Activated B cell treated with CpG ODN at 0.5 μM for 24 hours (primary cell): ENCODE data around the gene SNCAIP. TPM values are rescaled to one million over a fixed set of nuclear protein-coding genes. Genes with fewer than 3 reads are reported as not detected.

ENCODE experiments used
- ATAC-seq: fragments of 200-7000 bp; cut with Tn5 transposase; one replicate; pipeline ENCODE4 v1.10.0; 2021; ENCODE audit warnings: low read depth, mild to moderate bottlenecking, moderate library complexity
- CTCF ChIA-PET: fragments of 350-600 bp; sonication (Branson Sonifier 250); formaldehyde crosslinking; loops from one replicate; lab custom pipeline; 2021; ENCODE audit warnings: antibody characterized with exemption; lab: Charles Lee
- POLR2A ChIA-PET: fragments of 350-600 bp; sonication (Branson Sonifier 250); formaldehyde crosslinking; loops from one replicate; lab custom pipeline; 2021; ENCODE audit warnings: antibody characterized with exemption; lab: Charles Lee
- DNase-seq: peaks from one replicate; pipeline ENCODE4 v3.0.0; 2022
- H3K27ac Mint-ChIP-seq: one replicate; pipeline ENCODE4 v1.8.0; 2020; ENCODE audit warnings: mixed read lengths
- H3K27me3 Mint-ChIP-seq: one replicate; pipeline ENCODE4 v1.8.0; 2021; ENCODE audit warnings: mixed read lengths
- H3K36me3 Mint-ChIP-seq: one replicate; pipeline ENCODE4 v1.8.0; 2021; ENCODE audit warnings: low read depth, mixed read lengths
- H3K4me1 Mint-ChIP-seq: one replicate; pipeline ENCODE4 v1.8.0; 2021; ENCODE audit warnings: mixed read lengths
- H3K4me3 Mint-ChIP-seq: one replicate; pipeline ENCODE4 v1.8.0; 2020; ENCODE audit warnings: mild to moderate bottlenecking, mixed read lengths
- H3K9me3 Mint-ChIP-seq: one replicate; pipeline ENCODE4 v1.8.0; 2020; ENCODE audit warnings: mixed read lengths
- intact Hi-C: fragments of 100-400 bp; cut with micrococcal nuclease; formaldehyde crosslinking; loops from one replicate; pipeline ENCODE4 v1.15.1; 2024
- total RNA-seq: library from RNA; stranded (reverse); gene quantifications from 2 replicates; pipeline ENCODE4 v1.2.3, GENCODE V29; 2022
- TF ChIP-seq, protein P1 (sequence below): fragments of 200-600 bp; IDR thresholded peaks from one replicate; pipeline ENCODE4 v1.8.0; 2022; ENCODE audit warnings: antibody characterized with exemption, mild to moderate bottlenecking

The SNCAIP gene
- total RNA-seq, 1 donor from 2014 or later = not detected

DNA sequence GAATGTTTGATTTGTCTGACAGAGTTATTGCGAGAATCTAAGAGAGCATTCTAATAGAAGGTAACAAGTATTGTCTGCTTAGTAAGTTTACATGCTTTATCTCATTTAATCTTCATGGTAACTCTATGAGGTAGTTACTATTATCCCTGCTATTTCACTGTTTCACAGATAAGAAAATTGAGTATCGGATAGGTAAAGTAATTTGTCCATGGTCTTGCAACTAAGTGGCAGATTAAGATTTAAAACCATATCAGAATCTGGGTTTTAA lies 118.2 kb downstream of the SNCAIP start:
- DNase-seq (no peak), ATAC-seq (no peak)
- POLR2A ChIA-PET = no interaction called here
- peaks cover 3% of the 10 kb centered on the region for H3K9me3 Mint-ChIP-seq
- H3K4me3 Mint-ChIP-seq = no peak overlapping the region
- H3K27ac Mint-ChIP-seq = no peak overlapping the region
- no peaks in the 10 kb centered on the region for H3K4me1 Mint-ChIP-seq
- TF ChIP-seq, protein P1, sequence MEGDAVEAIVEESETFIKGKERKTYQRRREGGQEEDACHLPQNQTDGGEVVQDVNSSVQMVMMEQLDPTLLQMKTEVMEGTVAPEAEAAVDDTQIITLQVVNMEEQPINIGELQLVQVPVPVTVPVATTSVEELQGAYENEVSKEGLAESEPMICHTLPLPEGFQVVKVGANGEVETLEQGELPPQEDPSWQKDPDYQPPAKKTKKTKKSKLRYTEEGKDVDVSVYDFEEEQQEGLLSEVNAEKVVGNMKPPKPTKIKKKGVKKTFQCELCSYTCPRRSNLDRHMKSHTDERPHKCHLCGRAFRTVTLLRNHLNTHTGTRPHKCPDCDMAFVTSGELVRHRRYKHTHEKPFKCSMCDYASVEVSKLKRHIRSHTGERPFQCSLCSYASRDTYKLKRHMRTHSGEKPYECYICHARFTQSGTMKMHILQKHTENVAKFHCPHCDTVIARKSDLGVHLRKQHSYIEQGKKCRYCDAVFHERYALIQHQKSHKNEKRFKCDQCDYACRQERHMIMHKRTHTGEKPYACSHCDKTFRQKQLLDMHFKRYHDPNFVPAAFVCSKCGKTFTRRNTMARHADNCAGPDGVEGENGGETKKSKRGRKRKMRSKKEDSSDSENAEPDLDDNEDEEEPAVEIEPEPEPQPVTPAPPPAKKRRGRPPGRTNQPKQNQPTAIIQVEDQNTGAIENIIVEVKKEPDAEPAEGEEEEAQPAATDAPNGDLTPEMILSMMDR = no peak
- intact Hi-C loops = no loop called here
- peaks cover 4% of the 10 kb centered on the region for H3K27me3 Mint-ChIP-seq
- H3K36me3 Mint-ChIP-seq = no peaks in the 10 kb centered on the region
- CTCF ChIA-PET = no interaction called here

DNA sequence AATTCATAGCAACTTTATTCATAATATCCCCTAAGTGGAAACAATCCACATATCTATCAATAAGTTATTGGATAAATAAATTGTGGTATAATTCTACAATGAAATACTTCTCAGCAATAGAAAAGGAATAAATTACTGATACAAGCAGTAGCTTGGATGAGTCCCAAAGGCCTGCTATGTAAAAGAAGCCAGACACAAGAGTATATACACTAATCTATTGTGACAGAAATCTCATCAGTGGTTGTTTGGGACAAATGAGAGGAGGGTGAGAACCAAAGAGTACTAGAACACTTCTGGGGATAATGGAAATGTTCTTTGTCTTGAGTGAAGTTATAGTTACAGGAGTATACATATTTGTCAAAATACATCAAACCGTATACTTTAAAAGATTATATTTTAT lies 119.3 kb downstream of the SNCAIP start:
- DNase-seq = no peak
- no peaks in the 10 kb centered on the region for H3K4me1 Mint-ChIP-seq
- no peaks in the 10 kb centered on the region for H3K36me3 Mint-ChIP-seq
- CTCF ChIA-PET = no interaction called here
- intact Hi-C loops = no loop called here
- H3K4me3 Mint-ChIP-seq = no peak overlapping the region
- peaks cover 3% of the 10 kb centered on the region for H3K9me3 Mint-ChIP-seq
- no peak for ATAC-seq
- TF ChIP-seq, protein P1 = no peak
- H3K27ac Mint-ChIP-seq = no peak overlapping the region
- POLR2A ChIA-PET = no interaction called here
- H3K27me3 Mint-ChIP-seq = peaks cover 4% of the 10 kb centered on the region

DNA sequence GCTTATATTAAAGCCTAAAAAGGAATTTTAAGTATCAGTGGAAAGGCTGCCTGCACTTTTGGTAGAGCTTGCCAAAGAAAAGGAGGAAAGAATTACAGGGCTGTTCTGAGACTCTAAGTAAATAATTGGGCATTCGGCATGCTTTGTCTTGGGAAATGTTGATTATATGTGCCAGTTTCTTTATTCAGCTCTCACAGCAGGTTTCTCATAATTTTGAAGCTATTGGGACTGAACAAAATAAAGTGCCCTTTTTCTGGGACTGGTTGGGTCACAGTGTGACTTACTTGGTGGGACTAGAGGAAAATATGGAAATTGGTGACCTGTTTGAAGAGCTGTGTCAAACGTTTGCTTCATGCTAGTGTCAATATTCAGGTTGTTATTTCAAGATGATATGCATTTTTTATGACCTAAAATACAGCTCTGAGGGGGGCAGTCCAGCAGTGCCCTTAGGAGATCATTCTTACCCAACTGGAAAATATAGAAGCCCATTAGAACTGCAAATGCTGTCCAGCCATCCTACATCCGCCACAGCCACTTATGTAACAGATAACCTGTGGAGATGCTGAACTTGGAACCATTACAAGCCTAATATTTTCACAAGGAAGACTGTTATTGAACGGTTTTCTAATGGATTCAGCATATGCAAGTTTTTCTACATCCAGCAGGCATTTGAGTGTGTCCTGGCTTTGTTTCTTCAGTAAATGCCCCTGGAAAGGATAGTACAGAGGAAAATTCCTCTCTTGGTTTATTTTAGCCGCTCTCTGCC lies 122.4 kb downstream of the SNCAIP start:
- CTCF ChIA-PET = no interaction called here
- TF ChIP-seq, protein P1 = no peak
- Mint-ChIP-seq H3K4me3 (no peak overlapping the region), H3K36me3 (no peaks in the 10 kb centered on the region), H3K9me3 (no peaks in the 10 kb centered on the region), H3K27ac (no peak overlapping the region), H3K27me3 (peaks cover 10% of the 10 kb centered on the region), H3K4me1 (no peaks in the 10 kb centered on the region)
- POLR2A ChIA-PET = no interaction called here
- intact Hi-C loops = no loop called here
- DNase-seq = no peak
- ATAC-seq = no peak

DNA sequence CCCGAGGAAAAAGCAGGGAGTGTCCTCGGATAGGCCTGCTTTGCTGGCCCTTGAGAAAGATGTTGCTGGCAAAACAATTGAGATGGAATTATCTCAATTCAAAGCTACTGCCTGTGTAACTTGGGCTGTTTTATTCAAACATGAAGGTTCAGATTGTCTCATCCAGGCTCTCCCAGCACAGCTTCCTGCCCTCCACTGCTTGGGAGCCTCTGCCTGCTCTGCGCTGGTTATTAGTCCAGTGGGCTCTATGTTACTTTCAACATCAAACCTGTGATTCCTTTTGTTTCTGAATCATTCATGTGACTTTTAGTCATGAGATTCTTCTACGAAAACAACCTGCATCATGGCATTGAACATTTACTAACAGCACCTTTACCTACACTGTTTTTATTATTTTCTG lies 123.2 kb downstream of the SNCAIP start:
- TF ChIP-seq, protein P1 = no peak
- ATAC-seq (no peak), DNase-seq (no peak)
- Mint-ChIP-seq H3K36me3 (no peaks in the 10 kb centered on the region), H3K27me3 (peaks cover 8% of the 10 kb centered on the region), H3K9me3 (no peaks in the 10 kb centered on the region), H3K4me1 (no peaks in the 10 kb centered on the region), H3K27ac (no peak overlapping the region), H3K4me3 (no peak overlapping the region)
- CTCF ChIA-PET = no interaction called here
- POLR2A ChIA-PET = no interaction called here
- intact Hi-C loops = no loop called here

DNA sequence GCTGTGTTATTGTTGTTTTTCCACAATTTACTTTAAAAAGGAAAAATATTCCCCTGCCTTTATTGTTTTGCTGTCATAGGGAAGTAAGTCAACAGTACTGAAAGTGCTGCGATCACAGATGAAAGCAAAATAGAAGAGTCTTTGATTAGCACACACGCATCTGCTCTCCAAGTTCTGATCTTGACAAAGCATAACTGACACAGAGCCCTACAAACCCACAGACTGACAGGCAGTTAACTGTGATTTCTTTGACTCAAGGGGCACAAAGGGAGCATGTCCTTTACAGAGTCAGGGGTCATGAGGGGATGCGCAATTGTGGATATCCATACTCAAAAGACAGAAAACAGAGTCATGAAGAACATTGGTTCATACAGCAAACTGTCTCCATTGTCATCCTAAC lies 123.7 kb downstream of the SNCAIP start:
- ChIA-PET POLR2A (no interaction called here), CTCF (no interaction called here)
- Mint-ChIP-seq H3K9me3 (no peaks in the 10 kb centered on the region), H3K4me1 (no peaks in the 10 kb centered on the region), H3K4me3 (no peak overlapping the region), H3K27ac (no peak overlapping the region), H3K36me3 (no peaks in the 10 kb centered on the region), H3K27me3 (peaks cover 10% of the 10 kb centered on the region)
- TF ChIP-seq, protein P1 = no peak
- intact Hi-C loops = no loop called here
- no peak for DNase-seq
- no peak for ATAC-seq
